ENCODE results near the gene SLC38A3. TPM values are rescaled to one million over a fixed set of nuclear protein-coding genes. Genes with fewer than 3 reads are reported as not detected.

The SLC38A3 gene
- total RNA-seq, 1 donor = 0.36 TPM

DNA sequence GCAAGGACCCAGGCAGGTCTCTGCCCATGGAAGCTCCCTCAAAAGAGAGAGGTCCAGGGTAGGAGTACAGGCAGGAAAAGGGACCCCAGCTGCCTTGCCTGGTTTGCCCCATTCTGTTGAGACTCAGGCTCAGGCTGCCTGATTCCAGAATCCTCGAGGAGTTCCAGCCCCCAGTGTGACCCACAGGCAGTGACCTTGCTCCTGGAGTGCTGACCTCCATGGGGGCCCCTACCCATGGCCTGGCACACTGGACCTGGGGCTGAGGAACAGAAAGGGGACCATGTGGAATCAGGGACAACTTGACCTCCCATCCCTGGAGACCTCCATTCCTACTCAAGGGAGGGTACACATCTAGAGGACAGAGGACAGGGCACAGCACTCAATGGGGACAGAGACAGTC is 60.5 kb downstream of the SLC38A3 start:
- no peaks in the 10 kb centered on the region for H3K27me3 ChIP-seq (ENCODE audit: insufficient read depth, low read length)
- H3K4me2 ChIP-seq (ENCODE audit: insufficient read depth, low read length) = no peak overlapping the region
- no peaks in the 10 kb centered on the region for H3K79me2 ChIP-seq (ENCODE audit: insufficient read depth, low read length)
- peaks cover 54% of the 10 kb centered on the region for H3K4me1 ChIP-seq (ENCODE audit: insufficient read depth, low read length)
- H3K27ac ChIP-seq (ENCODE audit: low read depth, low read length) = no peak overlapping the region
- TF ChIP-seq, protein P1, sequence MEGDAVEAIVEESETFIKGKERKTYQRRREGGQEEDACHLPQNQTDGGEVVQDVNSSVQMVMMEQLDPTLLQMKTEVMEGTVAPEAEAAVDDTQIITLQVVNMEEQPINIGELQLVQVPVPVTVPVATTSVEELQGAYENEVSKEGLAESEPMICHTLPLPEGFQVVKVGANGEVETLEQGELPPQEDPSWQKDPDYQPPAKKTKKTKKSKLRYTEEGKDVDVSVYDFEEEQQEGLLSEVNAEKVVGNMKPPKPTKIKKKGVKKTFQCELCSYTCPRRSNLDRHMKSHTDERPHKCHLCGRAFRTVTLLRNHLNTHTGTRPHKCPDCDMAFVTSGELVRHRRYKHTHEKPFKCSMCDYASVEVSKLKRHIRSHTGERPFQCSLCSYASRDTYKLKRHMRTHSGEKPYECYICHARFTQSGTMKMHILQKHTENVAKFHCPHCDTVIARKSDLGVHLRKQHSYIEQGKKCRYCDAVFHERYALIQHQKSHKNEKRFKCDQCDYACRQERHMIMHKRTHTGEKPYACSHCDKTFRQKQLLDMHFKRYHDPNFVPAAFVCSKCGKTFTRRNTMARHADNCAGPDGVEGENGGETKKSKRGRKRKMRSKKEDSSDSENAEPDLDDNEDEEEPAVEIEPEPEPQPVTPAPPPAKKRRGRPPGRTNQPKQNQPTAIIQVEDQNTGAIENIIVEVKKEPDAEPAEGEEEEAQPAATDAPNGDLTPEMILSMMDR (IDR thresholded peaks at IDR 0.05; ENCODE audit: extremely low read depth, low read depth, low read length) = no peak
- no peak for DNase-seq (ENCODE audit: insufficient read length, low spot score, missing footprints)
- no peak overlapping the region for H2AFZ ChIP-seq (ENCODE audit: low read length)
- no peaks in the 10 kb centered on the region for H3K36me3 ChIP-seq (ENCODE audit: insufficient read depth, low read length)
- no peaks in the 10 kb centered on the region for H4K20me1 ChIP-seq (ENCODE audit: insufficient read depth, low read length)
- no peak overlapping the region for H3K4me3 ChIP-seq (ENCODE audit: insufficient read depth, low read length)
- no peaks in the 10 kb centered on the region for H3K9me3 ChIP-seq (ENCODE audit: low read depth, low read length)

DNA sequence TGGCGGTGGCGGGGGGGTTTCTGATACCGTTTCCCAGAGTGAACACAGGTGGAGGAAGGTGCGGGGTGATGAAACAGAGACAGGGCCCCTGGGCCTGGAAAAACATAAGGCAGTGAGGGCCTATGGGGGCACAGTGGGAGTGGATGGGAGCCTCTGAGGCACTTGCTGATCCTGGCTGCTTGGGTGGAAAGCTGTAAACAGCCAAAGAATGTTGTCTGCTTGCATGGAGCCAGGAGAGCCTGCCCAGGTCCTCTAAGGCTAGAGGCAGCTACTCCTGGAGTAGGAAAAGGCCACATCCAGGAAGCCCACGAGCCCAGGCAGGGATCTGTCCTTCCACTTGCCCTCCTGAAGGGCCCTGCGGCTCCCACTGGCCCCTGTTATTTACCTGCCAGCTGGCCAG is 60.9 kb downstream of the SLC38A3 start:
- no peak overlapping the region for H3K4me2 ChIP-seq (ENCODE audit: insufficient read depth, low read length)
- no peaks in the 10 kb centered on the region for H3K36me3 ChIP-seq (ENCODE audit: insufficient read depth, low read length)
- no peak for DNase-seq (ENCODE audit: insufficient read length, low spot score, missing footprints)
- H3K9me3 ChIP-seq (ENCODE audit: low read depth, low read length) = no peaks in the 10 kb centered on the region
- H3K4me1 ChIP-seq (ENCODE audit: insufficient read depth, low read length) = peaks cover 52% of the 10 kb centered on the region
- H3K27ac ChIP-seq (ENCODE audit: low read depth, low read length) = no peak overlapping the region
- H4K20me1 ChIP-seq (ENCODE audit: insufficient read depth, low read length) = no peaks in the 10 kb centered on the region
- H3K79me2 ChIP-seq (ENCODE audit: insufficient read depth, low read length) = no peaks in the 10 kb centered on the region
- H2AFZ ChIP-seq (ENCODE audit: low read length) = no peak overlapping the region
- TF ChIP-seq, protein P1 (IDR thresholded peaks at IDR 0.05; ENCODE audit: extremely low read depth, low read depth, low read length) = no peak
- H3K27me3 ChIP-seq (ENCODE audit: insufficient read depth, low read length) = no peaks in the 10 kb centered on the region
- no peak overlapping the region for H3K4me3 ChIP-seq (ENCODE audit: insufficient read depth, low read length)

DNA sequence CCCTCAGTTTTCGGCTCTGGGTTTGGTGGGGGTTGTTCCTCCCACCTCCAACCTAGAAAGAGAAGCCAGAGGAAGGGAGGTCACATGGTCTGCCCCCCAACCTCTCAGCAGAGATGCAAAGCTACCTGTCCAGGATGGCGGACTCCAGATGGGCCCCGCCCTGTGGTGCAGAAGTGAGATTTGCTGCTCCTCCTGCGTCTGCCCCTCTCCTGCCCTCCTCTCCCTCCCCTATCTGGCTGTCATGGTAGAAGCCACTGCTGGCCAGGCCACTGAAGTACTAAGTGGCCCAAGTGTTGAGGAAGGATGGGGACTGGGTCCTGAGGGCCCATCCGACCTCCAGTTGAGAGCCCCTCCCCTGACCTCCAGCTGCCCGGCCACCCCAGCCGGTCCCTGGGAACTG is 61.8 kb downstream of the SLC38A3 start:
- Histone ChIP-seq H3K79me2 (ENCODE audit: insufficient read depth, low read length) (no peaks in the 10 kb centered on the region), H3K4me1 (ENCODE audit: insufficient read depth, low read length) (peaks cover 47% of the 10 kb centered on the region), H4K20me1 (ENCODE audit: insufficient read depth, low read length) (no peaks in the 10 kb centered on the region), H3K27ac (ENCODE audit: low read depth, low read length) (no peak overlapping the region), H3K4me3 (ENCODE audit: insufficient read depth, low read length) (peak overlapping the region; percentile 60), H3K27me3 (ENCODE audit: insufficient read depth, low read length) (no peaks in the 10 kb centered on the region), H3K4me2 (ENCODE audit: insufficient read depth, low read length) (peak overlapping the region; percentile 59), H3K36me3 (ENCODE audit: insufficient read depth, low read length) (no peaks in the 10 kb centered on the region), H3K9me3 (ENCODE audit: low read depth, low read length) (no peaks in the 10 kb centered on the region), H2AFZ (ENCODE audit: low read length) (no peak overlapping the region)
- TF ChIP-seq, protein P1 (IDR thresholded peaks at IDR 0.05; ENCODE audit: extremely low read depth, low read depth, low read length) = no peak
- DNase-seq (ENCODE audit: insufficient read length, low spot score, missing footprints) = no peak

DNA sequence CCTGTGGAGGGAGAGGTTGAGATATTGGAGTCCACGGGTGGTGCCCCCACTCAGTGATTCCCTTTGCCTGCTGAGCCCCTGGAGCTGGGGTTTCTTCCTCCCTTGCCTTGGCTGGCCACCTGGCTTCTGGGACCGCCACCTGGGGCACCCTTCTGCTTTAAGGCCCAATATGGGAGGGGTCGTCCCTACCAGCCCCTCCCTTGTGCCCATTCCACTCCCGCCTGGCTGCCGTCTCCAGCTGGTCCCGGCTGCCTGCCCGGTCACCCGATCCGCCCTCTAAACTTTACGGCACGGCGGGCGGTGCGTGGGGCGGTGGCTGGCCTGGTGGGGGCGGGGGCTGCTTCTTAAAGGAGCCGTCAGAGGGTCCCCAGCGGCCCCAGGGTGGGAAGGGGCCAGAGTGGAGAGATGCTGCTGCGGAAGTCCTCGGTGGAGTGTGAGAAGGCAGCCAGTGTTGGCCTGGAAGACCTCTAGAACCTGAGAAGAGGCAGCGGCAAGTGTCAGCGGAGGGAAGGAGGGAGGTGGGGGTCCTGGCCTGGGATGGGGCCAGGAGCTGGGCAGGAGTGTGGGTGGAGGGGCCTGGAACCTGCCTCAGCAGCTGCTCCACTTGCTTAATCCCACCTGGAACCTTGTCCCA is 62.3 kb downstream of the SLC38A3 start:
- Histone ChIP-seq H4K20me1 (ENCODE audit: insufficient read depth, low read length) (no peaks in the 10 kb centered on the region), H3K27me3 (ENCODE audit: insufficient read depth, low read length) (no peaks in the 10 kb centered on the region), H3K36me3 (ENCODE audit: insufficient read depth, low read length) (no peaks in the 10 kb centered on the region), H3K27ac (ENCODE audit: low read depth, low read length) (no peak overlapping the region), H3K4me3 (ENCODE audit: insufficient read depth, low read length) (peak overlapping the region; percentile 60), H3K4me1 (ENCODE audit: insufficient read depth, low read length) (peaks cover 47% of the 10 kb centered on the region), H2AFZ (ENCODE audit: low read length) (no peak overlapping the region), H3K9me3 (ENCODE audit: low read depth, low read length) (no peaks in the 10 kb centered on the region), H3K79me2 (ENCODE audit: insufficient read depth, low read length) (no peaks in the 10 kb centered on the region), H3K4me2 (ENCODE audit: insufficient read depth, low read length) (peak overlapping the region; percentile 59)
- no peak for DNase-seq (ENCODE audit: insufficient read length, low spot score, missing footprints)
- TF ChIP-seq, protein P1 (IDR thresholded peaks at IDR 0.05; ENCODE audit: extremely low read depth, low read depth, low read length) = no peak

Measured in osteoblast (primary cell).